Measurements from ENCODE around the gene PTPA.
"Not testable (repeated sequence)": the region's sequence is repeated elsewhere in the genome, so short reads cannot be mapped to it uniquely, and the experiment has no call there.

Gene PTPA

DNA sequence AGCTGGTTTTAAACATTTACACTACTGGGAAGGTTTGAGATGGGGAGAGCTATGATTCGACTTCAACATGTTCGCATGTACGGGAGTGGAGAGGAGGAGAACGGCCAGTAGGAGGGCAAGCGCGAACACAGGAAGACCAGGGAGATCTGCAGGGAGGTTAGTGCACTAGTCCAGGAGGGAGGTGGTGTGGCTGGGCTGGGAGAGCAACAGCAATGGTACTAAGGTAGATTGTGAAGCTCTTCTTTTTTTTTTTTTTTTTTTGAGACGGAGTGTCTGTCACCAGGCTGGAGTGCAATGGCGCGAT, 50.3 kb downstream of the PTPA start:
- DNase-seq, result no peak

- no peak for DNase-seq
These were observed 51.4 kb downstream of the PTPA start for GRCh38 chr9:129162497-129163197.

GRCh38 chr9:129163198-129163670, 52.0 kb downstream of the PTPA start:
- not testable (repeated sequence) for DNase-seq

DNA sequence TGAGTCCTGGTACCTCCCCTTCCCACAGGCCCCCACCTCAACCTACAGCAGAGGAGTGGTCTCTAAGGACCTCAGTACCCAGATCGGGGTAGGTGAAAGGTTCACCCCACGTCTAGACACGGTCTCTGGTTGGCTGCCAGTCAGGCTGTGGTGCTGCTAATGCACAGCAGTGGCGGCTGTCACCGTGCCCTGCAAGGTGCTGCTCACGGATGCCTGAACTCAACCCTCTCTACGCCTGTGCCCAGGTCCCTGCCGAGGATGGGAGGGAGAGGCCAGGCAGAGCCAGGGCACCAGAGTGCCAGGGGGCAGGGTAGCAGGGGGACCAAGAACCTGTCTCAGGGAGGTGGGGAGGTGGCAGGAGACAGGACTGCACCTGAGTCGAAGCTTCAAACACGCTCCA, 52.5 kb downstream of the PTPA start:
- DNase-seq, result no peak

- no peak for DNase-seq
These were observed 53.2 kb downstream of the PTPA start for GRCh38 chr9:129164246-129164930.

DNA sequence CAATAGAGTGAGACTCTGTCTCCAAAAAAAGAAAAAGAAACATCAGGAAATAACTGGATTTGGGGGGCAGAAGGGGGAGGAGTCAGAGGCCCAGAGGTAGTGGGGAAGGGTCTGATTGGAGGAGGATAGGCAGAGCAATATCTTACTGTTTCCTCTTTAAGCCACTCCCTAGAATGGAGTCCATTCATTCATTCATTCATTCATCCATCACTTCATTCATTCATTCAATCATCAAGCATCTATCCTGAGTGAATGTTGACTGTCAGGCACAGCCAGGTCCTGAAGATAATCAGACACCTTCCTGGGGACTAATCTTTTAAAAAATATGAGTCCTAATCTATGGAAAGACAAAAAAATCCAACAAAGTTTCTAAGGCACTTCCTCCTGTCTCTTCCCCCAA, 54.0 kb downstream of the PTPA start:
- DNase-seq, result no peak

- peak; percentile 76 for DNase-seq
These were observed 55.7 kb downstream of the PTPA start for GRCh38 chr9:129166623-129167557.

- no peak for DNase-seq
These were observed 59.0 kb downstream of the PTPA start for GRCh38 chr9:129170229-129170628.

- no peak for DNase-seq
These were observed 61.0 kb downstream of the PTPA start for GRCh38 chr9:129171993-129172751.

DNA sequence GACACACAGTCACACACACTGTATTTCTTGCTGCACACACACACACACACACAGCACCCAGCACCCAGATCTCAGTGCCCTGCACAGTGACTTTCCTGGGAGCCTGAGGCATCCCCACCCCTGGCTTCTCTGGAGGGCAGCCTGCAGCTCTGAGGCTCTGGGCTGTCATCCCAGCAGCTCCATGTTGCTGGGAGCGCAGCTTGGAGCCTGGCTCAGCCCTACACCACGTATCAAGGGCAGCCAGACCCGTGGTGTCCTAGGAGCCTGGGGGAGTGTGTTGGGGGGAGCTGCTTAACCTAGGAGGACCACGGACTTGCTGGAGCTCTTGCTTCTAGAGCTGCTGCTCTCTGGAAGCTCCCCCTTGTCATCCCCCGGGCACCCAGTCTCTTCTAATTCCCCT, 61.6 kb downstream of the PTPA start:
- no peak for DNase-seq

DNA sequence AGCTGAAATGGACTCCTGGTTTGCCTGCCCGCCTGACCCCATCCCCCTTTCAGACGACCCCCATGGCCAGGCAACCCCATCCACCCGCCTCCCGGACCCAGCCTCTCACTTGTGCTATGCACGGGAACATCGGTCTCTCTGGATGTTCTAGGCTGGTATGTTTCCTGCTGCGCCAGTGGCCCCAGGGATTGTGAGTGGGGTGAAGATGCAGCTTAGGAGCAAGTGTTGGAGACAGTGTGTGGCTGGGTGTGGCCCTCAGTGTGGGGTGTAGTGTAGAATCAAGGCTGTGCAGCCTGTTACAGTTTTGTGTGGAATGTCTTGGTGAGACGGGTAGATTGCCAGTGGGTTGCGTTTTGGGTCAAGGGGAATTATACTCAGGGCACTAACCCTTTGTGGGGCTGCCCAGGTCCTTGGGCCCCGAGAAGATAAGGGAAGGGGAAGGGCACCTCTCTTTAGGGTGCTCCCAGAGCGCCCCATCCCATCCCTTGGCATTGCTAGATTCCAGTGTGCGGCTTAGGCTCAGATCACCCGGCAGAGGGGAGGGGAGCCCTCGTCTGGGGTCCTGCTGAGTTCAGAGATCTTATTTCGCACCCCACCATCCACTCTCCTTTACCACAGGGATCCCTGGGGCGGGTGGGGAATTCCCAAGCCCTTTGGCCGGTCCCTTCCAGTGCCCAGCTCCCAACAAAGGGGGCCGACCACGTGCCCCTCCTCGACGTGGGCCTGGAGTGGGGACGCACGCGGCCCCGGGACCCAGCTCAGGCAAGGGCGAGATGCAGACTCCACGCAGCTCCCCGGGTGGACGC, 62.3 kb downstream of the PTPA start:
- no peak for DNase-seq

- peak; percentile 89 for DNase-seq
These were observed 63.0 kb downstream of the PTPA start for GRCh38 chr9:129174102-129174723.

GRCh38 chr9:129174724-129175514, 63.7 kb downstream of the PTPA start:
- DNase-seq, result peak; percentile 59

- no peak for DNase-seq
These were observed 64.3 kb downstream of the PTPA start for GRCh38 chr9:129175515-129175824.

DNA sequence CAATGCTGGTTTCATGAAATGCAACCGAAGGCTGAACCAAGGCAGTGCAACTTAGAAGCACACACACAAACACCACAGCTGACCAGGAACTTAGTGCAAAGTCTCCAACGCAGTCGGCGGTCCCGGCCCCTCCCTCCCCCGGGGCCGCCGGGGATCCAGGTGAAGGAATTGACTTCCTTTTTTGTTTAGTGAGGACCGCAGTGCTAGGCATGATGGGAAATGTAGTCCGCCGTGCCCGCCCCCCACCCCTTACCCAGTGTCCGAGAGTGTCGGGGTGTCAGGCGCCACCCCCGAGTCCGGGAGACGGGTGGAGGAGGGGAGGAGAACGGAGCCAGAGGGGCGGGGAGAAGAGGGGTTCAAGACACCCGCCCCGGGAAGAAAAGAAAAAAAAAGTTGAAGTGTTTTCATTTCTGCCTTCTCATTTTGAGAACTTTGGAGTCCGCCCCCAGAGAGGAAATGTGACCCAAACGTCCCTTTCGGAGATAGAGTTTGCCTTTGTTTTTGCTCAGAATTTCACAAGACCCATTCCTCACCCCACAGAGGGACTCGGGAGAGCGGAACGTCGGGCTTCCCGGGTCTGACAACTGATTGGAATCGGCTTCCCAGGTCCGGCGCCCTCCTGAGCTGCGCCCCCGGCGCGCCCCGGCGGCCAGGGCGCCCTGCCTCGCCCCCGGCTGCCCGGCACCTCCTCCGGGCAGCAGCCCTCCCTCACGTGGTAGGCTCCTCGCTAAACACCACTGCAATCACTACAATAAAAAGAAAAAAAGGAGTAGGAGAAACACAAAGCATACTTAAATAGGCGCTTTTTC, 64.8 kb downstream of the PTPA start:
- DNase-seq, result peak; percentile 85

GRCh38 chr9:129176701-129177442, 65.7 kb downstream of the PTPA start:
- peak; percentile 25 for DNase-seq

GRCh38 chr9:129177443-129177790, 66.2 kb downstream of the PTPA start:
- DNase-seq, result peak; percentile 51

- peak; percentile 98 for DNase-seq
These were observed 66.8 kb downstream of the PTPA start, which contains the start of gene IER5L for GRCh38 chr9:129177791-129178567. IER5L (minus strand) TSS chr9:129178261; CDS start chr9:129178052, 209 bp downstream.

All from NCI-H774 (cell line).